Stimulated activated CD4-positive, alpha-beta T cell treated with anti-CD3 and anti-CD28 coated beads, Interleukin-1b, Interleukin-23, amount 100 ng/mL, for 1 hour (primary cell): ENCODE results near the gene TRIM33.

Source experiments
- DNase-seq, 2 donors: peaks; one replicate each; pipeline ENCODE4 v3.0.0-alpha.2; 2020; ENCODE audit warnings: low read depth in 2 of 2

The TRIM33 gene

DNA sequence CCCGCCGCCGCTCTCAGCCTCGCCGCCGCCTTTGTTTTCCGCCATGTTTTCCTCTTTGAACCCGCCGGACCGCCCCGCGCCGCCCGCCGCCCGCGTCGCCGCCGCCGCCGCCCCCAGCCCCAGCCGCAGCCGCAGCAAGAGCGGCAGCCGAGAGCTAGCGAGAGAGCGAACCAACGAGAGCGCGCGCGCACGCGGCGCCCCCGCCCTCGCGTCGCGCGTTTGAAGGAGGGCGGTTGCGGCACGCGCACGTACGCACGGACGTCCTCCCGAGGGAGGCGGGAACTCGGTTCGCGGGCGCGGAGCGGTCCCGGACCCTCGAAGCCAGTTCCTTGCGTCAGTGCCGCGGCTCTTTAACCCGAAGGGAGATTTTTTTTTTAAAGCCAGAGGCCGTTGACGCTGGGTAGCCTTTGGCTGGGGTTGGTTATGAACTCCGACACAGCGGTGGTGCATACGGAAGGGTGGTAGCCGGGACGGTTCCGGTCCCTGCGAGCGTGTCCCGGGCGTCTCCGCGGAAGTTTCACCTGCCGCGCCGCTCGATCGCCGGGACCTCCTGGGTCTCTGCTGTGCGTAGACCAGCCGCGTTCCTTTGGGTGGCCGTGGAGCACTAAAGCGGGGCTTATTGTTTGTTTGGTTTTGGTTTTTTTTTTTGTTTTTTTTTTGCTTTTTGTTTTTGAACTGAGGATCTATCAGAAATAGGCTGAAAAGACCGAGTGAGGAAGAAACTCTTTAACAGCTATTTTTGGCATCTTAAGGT is at the start of gene TRIM33:
TRIM33 (minus strand) TSS at position 172 of the 754 bp plus-strand sequence; CDS start at position 45, 127 bp downstream.
- DNase-seq, result peak; percentile 70 to 82

DNA sequence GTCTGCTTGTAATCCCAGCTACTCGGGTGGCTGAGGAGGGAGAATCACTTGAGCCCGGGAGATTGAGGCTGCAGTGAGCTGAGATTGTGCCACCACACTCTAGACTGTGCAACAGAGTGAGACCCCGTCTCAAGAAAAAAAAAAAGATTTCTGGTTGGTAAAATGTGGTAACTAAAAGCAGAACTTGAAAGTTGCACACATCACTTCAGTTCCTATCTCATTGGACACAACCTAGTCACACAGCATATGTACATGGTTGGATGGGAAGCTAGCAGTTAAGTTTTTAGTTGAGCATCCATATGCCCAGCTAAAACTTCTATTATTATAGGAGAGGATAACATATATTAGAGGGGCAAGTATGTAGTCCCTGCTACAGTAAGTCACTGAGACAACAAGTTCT is 48.4 kb upstream of the TRIM33 start:
- DNase-seq, result no peak

DNA sequence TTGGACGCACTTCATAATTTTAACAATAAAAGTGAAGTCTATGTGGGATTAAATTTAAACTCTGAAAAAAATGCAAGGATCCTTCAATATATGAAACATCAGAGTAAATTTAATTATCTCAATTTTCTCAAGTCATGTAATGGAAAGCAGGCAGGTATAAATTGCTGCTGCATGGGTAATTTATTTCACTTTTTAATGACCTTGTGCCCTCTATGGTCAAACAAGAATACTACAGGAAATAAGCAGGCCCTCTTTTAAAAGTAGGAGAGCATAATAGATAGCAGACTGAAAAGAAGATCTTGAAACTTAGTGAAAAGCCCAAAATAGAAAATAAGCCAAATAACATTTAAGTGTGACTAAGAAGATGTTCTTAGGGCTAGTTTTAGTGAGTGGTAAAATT is 47.5 kb upstream of the TRIM33 start:
- DNase-seq, result no peak

DNA sequence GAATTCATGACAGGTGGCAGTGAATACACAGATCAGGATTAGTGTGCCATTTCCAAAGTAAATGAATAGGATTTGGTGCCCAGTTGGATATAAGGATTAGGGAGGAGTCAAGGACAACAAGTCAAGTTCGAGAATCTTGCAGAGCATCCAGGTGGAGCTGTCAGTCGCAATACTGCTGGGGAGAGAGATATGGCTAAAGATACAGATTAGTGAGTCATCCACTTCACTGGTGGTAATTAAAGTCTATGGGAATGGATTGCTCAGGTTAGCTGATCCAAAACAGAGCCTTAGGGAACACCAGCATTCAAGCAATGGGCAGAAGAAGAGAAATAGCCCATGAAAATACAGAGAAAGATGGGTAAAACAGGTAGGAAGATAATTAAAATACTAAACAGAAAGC is 43.6 kb upstream of the TRIM33 start:
- no peak for DNase-seq

DNA sequence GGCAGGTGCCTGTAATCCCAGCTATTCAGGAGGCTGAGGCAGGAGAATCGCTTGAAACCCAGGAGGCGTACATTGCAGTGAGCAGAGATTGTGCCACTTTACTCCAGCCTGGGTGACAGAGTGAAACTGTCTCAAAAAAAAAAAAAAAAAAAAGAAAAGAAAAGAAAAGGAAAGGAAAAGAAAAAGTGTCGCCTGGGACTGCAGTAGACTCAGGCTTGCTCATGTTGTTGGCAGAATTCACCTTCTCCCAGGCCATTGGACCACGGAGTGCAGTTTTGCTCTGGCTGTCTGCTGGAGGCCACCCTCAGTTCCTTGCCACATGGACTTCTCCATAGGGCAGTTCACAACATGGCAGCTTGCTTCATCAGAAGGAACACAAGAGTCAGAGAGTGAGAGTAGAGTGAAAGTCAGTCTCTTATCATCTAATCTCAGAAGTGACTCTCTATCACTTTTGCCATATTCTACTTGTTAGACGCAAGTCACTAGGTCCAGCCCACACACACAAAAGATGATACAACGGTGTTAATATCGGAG is 41.2 kb upstream of the TRIM33 start:
- DNase-seq, result no peak

DNA sequence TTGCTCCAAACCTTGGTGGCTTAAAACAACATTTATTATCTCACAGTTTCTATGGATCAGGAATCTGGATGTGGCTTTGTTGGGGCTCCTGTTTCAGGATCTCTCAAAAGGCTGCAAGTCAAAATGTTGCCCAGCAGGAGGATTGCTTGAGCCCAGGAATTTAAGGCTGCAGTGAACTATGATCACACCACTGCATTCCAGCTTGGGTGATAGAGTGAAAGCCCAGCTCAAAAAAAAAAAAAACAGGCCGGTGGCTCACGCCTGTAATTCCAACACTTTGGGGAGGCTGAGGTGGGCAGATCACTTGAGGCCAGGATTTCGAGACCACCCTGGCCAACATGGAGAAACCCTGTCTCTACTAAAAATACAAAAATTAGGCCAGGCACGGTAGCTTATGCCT is 40.4 kb upstream of the TRIM33 start:
- no peak for DNase-seq

DNA sequence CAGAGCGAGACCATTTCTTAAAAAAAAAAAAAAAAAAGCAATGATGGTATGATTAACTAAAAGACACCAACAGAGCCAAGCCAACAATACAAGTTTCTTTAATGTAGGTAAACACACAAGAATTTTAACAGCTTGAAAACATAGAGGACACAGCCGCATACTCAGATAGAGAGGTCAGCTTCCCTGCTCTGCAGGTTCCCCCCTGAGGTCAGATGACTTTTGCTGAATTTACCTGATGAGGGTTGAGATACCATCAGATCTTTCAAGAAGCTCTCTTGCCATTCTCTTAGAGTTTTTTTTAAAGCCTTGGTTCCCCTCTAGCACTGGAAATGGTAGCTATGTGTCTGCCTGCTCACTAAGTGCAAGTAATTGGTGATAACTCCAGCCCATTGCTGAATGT is 39.3 kb upstream of the TRIM33 start:
- no peak for DNase-seq

DNA sequence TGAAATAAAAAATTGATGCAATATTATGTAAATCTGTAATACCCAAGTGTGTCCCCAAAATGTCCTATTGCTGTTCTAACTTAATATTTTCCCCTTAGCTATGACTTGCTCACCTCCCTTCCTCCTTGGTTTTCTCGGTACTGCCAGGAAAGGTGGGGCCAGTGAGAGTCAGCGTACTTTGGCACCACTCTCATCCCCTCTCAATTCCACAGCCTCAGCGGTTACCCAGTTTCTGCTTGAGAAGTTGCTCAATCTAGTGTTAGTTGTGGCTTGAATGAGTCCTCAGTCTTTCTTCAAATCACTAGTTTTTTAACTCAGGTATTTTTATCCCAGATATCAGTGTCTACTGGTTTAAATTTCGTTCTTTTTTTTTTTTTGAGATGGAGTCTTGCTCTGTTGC is 38.1 kb upstream of the TRIM33 start:
- no peak for DNase-seq

DNA sequence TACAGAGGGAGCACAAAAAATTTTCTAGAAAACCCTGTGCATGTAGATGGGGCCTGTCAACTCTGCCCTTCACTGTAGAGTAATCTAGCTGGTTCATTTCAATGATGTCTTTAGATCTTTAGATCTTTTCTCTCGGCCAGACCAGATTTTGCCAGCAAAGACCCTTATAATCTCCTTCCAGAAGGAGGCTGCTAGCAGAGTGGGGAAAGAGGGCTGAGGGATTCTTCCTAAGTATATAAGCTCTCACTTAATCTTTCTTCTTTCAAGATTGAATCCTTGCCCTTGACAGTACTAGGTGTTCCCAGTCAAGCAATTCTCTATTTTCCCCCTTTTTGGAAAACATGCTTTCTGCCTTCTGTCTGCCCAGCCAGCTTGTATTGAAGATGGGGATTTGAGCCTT is 36.1 kb upstream of the TRIM33 start:
- DNase-seq, result no peak

DNA sequence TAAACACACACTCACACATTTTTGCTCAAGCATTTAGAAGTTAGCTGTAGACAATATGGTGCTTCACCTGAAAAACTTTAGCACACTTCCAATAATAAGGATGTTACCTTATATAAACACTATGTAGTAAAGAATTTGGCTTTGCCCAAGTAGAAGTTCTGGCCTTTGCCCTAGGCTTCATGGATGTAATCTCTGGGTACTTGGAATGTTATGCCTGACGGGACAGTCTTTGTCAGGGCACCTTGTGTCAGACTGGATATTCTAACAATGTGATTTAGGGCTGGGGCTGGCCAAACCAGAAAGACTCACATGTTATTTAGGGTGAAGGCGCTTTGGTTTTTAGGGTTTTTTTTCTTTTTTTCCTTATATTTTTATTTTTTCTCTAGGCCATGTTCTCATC is 34.8 kb upstream of the TRIM33 start:
- DNase-seq, result no peak

DNA sequence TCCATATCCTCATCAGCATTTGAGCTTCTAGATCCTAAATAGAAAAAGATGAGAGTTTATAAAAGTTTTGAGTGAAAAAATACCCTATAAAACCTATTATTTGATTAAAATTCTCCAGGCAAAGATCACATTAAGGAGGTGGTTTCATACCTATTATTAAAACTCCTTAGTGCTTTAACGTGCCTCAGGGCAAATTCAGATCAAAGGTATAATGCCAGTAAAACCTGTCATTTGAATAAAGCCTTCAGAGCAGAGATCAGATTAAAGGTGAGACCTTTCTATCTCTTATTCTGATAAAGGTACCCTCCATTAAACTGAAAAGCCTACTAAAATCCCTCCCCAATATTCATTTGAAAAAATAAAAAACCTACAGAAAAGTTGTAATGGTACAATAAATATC is 34.3 kb upstream of the TRIM33 start:
- no peak for DNase-seq

DNA sequence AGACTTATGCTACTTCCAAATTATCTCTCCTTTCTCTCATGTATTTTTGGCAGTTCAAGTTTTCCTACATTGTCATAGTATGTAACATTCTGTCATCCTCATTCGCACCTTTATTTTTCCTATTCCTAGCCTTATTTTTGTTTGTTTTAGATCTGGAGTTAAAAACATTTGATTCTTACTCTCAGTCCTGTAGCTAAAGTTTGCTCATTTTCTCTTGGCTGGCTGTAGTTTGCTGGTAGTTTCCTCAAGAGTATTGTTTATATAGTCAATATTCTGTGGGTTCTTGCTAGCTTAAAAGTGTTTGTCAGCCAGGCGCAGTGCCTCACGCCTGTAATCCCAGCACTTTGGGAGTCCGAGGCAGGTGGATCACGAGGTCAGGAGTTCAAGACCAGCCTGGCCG is 29.8 kb upstream of the TRIM33 start:
- no peak for DNase-seq

DNA sequence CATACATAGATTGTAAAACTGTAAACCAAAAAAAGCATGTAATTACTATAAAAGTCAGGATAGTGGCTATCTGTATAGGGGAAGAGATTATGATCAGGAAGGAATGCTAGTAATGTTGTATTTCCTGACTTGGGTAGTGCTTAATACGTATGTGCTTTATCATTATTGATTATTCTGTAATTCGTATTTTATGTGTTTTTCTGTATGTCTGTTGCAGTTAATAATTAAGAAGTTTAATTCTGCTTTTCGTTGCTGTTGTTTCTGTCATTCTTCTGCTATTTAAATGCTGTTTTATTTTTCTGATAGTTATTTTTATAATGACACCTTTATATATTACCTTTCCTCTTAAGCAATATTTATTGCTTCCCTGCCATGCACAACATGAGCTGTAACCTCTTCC is 29.3 kb upstream of the TRIM33 start:
- DNase-seq, result no peak

DNA sequence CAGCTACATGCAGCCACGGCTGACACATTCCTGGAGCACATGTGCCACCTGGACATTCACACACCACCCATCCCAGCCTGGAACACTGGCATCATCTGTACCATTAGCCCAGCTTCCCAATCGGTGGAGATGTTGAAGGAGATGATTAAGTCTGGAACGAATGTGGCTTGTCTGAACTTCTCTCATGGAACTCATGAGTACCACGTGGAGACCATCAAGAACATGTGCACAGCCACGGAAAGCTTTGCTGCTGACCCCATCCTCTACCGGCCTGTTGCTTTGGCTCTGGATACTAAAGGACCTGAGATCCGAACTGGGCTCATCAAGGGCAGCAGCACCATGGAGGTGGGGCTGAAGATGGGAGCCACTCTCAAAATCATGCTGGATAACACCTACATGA is 25.0 kb upstream of the TRIM33 start:
- DNase-seq, result no peak

DNA sequence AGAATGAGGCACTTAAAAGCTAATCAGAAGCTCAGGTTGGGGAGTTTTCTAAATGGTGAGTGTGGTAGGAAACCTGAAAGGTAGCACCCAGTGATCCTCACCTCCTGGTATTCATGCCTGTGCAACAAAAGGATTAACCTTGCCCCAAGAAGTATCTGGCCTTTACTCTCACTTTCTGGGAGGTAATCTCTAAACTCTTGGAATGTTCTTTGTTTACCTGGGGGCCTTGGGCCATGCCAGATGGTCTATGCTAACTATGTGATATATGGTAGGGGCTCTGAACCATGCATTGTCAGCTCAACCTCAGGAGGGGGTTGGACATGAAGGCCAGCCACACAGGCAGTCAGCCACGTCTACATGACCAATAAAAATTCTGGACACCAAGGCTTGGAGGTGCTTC is 24.4 kb upstream of the TRIM33 start:
- DNase-seq, result no peak

DNA sequence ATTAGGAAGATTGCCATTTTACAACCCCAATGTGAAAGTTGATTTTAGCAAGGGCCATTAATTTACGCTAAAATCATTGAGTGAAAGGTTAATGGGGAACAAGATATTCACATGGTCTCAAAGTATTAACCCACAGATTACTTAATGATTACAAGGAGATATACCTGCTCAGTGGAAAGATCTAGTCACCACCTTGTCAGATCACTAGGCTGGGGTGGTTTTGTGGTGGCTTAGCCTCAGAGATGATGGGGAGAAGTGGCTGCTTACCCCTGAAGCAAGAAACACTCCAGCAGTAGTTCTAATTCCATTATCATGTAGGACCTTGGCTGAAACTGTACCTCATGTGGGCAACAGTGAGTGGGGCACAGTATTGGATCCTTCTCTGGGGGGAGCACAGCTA is 20.1 kb upstream of the TRIM33 start:
- DNase-seq, result no peak

DNA sequence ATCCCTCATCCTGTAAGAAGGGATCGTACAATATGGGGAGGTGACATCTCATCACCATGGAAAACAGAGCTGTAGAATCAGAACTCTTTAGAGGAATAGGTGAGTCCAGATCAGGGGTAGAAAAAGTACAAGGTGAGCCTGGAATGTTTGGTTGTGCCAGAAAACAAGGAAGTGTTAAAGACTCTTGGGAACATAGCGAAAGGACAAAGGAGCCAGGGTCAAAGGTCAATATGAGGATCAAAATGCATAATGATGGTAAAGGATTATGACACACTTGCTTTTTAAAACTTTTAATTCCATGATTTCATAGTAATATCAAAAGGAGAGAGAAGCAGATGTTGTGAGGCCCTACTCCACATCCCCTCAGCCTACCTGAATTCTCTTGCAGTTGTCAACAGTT is 19.2 kb upstream of the TRIM33 start:
- no peak for DNase-seq

DNA sequence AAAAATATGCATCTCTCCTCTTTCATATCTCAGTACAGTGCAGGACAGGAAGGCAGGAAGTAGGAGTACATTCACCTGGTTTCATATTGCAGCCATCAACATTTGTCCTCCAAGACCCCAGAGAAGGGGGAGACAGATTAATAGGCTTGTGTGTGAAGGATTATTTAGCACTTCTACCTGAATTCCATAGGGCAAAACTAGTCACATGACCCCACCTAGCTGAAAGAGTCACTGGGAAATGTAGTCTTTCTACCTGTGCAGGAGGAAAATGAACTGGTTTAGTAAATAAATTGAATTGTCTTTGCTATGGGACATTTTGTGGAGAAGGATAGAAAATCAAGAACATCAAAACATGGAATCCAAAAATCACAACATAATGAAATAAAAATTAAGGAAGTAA is 13.9 kb upstream of the TRIM33 start:
- DNase-seq, result no peak

DNA sequence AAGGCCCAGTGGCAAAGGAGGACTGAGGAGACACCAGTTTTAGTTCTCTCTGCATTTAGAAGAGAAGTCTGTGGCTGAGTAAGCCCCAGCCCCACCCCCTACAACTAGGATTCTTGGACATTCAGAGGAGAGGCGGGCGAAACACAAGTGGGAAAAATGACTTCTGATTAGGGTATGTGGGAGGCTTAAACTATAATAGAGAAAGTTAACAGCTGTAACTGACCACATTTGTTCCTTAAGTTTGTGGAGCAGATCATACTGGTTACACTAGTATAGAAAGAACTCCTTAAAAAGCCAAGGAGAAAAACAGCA is 11.2 kb upstream of the TRIM33 start:
- no peak for DNase-seq

DNA sequence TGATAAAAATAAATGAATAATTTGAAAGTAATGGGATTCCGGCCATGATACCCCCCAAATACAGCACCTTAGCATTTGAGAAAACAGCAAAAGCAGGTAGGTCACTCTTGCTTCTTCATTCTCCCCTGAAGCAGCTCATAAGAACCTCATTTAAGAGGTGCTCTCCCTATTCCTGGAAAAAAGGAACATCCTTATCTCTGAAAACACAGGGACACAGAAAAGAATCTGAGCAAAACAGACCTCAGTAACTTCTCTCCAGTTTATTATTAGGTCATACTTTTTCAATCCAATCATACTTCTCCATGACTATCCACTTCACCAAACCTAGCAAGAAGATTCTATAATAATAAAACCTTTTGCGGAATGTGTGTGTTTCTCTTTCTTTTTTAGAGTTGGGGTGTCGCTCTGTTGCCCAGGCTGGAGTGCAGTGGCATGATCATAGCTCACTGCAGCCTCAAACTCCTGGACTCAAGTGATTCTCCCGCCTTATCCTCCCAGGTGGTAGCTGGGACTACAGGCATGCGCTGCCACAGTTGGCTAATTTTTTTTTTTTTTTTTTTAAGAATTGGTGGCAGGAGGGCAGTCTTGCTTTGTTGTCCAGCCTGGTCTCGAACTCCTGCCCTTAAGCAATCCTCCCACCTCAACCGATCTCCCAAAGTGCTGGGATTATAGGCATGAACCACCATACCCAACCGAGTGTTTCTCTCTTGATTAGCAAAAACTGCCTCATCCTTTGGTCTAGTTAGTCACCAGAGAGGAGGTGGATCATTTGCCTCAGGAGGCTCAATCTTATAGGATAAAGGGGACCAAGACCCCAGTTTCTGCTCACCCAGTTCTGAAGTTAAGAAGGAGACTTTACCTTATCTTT is 10.6 kb upstream of the TRIM33 start:
- no peak for DNase-seq

DNA sequence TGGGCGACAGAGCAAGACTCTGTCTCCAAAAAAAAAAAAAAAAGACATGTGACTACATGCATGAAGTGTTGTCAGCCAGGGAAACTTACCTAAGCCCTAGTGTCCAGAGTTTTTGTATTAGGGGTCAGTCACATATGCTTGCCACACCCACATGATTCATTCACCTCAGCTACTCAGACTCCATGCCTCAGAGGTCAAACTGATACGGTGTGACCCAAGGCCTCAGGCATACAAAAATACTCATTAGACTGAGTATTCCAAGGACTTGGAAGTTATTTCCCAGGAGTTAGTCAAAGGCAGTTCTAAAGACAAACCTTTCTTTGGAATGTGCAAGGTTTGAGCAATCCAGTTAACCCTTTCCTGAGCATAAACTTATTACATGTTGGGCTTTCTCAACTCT is 6.3 kb upstream of the TRIM33 start:
- DNase-seq, result no peak

DNA sequence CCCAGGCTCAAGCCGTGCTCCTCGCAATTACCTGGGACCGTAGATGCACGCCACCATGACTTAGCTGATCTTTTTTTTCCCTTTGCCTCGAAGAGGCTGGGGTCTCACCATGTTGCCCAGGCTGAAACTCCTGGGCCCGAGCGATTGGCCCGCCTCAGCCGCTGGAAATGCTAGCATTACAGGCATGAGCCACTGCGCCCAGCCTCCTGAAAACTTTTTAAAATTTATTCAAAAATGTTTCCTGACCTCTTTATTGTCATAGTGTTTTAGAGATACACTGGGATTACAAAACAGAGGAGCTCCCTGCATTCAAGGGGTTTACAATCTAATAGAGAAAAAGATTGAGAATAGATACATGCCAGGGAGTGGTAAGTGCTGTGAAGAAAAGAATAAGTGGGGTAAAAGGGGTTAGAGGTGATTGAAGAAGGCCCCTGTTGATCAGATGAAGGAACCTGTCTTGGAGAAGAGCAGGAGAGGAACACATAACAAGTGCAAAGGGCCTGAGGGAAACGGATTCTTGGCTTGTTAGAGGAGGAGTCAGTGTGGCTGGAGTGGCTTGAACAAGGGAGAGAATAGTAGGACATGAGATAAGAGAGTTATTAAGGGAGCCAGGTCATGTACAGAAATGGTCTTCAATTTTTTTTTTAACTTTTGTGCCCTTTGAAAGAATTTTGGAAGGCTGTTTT is 1.7 kb upstream of the TRIM33 start:
- DNase-seq, result no peak
